ENCODE data around the gene TMEM82. TPM values are rescaled to one million over a fixed set of nuclear protein-coding genes. Genes with fewer than 3 reads are reported as not detected.

The TMEM82 gene
- total and polyA plus RNA-seq, 3 donors from 2014 or later, result not detected

DNA sequence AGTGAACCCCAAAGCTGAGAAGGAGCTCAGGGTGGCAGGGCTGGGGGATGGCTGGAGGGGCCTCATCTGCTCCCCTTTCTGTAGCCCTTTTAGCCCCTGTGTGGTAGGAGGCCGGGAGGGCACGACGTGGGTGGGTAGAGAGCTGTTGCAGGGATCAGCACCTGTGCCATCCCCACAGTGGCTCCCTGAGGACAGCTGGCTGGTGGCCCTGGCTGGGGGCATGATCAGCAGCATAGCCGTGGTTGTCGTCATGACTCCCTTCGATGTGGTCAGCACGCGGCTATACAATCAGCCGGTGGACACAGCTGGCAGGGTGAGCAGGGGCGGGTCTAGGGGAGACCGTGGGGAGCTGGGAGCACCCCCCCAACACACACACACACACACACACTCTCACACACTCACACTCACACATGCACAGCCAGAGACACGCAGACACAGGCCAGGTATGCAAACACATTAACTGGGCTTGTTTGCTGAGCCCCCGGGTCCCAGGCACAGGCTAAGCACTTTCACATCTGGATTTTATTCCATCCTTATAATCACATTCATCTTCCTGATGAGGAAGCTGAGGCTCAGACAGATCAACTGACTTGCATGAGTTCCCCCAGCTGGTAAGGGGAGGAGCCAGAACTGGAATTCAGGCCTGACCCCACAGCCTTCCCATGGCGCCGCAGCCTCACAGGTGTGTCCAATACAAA, 3.7 kb upstream of the TMEM82 start:
- intact Hi-C loops (cut with DNase I; ENCODE audit: low total_unique reads), result no loop called here
- Histone ChIP-seq H3K9me3 (no peaks in the 10 kb centered on the region), H3K4me3 (no peak overlapping the region), H3K27me3 (no peaks in the 10 kb centered on the region), H3K27ac (no peak overlapping the region), H3K36me3 (ENCODE audit: low read depth, missing control alignments) (no peaks in the 10 kb centered on the region), H3K4me1 (peaks cover 3% of the 10 kb centered on the region)
- WGBS, 2 donors, result 89 to 91% methylated on average over 3 to 15 of the region's 15 CpGs
- TF ChIP-seq POLR2A (IDR thresholded peaks at IDR 0.05), result no peak
- TF ChIP-seq, protein P1, sequence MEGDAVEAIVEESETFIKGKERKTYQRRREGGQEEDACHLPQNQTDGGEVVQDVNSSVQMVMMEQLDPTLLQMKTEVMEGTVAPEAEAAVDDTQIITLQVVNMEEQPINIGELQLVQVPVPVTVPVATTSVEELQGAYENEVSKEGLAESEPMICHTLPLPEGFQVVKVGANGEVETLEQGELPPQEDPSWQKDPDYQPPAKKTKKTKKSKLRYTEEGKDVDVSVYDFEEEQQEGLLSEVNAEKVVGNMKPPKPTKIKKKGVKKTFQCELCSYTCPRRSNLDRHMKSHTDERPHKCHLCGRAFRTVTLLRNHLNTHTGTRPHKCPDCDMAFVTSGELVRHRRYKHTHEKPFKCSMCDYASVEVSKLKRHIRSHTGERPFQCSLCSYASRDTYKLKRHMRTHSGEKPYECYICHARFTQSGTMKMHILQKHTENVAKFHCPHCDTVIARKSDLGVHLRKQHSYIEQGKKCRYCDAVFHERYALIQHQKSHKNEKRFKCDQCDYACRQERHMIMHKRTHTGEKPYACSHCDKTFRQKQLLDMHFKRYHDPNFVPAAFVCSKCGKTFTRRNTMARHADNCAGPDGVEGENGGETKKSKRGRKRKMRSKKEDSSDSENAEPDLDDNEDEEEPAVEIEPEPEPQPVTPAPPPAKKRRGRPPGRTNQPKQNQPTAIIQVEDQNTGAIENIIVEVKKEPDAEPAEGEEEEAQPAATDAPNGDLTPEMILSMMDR (IDR thresholded peaks at IDR 0.05), result no peak
- no peak for DNase-seq

DNA sequence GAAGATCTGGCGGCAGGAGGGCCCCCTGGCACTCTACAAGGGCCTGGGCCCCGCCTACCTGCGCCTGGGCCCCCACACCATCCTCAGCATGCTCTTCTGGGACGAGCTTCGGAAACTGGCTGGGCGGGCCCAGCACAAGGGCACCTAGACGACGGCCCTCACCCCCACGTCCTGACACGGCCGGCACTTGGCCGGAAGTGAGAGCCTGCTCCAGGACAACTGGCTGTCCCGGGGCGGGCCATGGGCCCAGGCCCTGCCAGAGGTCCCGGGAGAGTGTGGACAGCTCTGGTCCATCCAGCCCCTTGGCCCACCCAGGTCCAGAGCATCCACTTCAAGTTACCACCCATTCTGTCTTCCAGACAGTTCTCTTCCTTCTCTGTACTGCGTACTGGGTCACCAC, 3.0 kb upstream of the TMEM82 start:
- no peak overlapping the region for H3K4me3 ChIP-seq
- no peaks in the 10 kb centered on the region for H3K27me3 ChIP-seq
- H3K27ac ChIP-seq, result no peak overlapping the region
- intact Hi-C loops (cut with DNase I; ENCODE audit: low total_unique reads), result no loop called here
- H3K9me3 ChIP-seq, result no peaks in the 10 kb centered on the region
- WGBS, 2 donors, result 85 to 88% methylated on average over 10 to 16 of the region's 16 CpGs
- TF ChIP-seq POLR2A (IDR thresholded peaks at IDR 0.05), result no peak
- TF ChIP-seq, protein P1 (IDR thresholded peaks at IDR 0.05), result no peak
- peaks cover 3% of the 10 kb centered on the region for H3K4me1 ChIP-seq
- no peaks in the 10 kb centered on the region for H3K36me3 ChIP-seq (ENCODE audit: low read depth, missing control alignments)
- no peak for DNase-seq

DNA sequence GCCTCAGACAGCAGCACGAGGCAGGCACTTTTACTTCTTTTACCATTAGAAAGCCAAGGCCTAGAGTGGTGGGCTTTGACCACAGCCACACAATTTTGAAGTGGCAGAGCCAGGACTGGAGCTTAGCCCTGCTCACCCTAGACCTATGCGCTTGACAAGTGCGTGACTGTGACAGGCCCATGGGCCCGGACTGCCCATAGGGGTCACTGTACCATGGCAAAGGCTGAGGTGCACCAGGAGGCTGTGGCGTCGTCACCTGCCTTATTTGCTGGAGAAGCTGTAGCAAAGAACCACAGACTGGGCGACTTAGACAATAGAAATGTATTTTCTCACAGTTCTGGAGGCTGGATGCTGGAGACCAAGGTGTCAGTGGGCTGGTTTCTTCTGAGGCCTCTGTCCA, 2.6 kb upstream of the TMEM82 start:
- 85 to 91% methylated on average over 7 of the region's 7 CpGs for WGBS, 2 donors
- no peaks in the 10 kb centered on the region for H3K36me3 ChIP-seq (ENCODE audit: low read depth, missing control alignments)
- no peaks in the 10 kb centered on the region for H3K9me3 ChIP-seq
- DNase-seq, result no peak
- intact Hi-C loops (cut with DNase I; ENCODE audit: low total_unique reads), result no loop called here
- H3K27ac ChIP-seq, result no peak overlapping the region
- TF ChIP-seq, protein P1 (IDR thresholded peaks at IDR 0.05), result no peak
- TF ChIP-seq POLR2A (IDR thresholded peaks at IDR 0.05), result no peak
- no peaks in the 10 kb centered on the region for H3K27me3 ChIP-seq
- no peak overlapping the region for H3K4me3 ChIP-seq
- H3K4me1 ChIP-seq, result peaks cover 3% of the 10 kb centered on the region

DNA sequence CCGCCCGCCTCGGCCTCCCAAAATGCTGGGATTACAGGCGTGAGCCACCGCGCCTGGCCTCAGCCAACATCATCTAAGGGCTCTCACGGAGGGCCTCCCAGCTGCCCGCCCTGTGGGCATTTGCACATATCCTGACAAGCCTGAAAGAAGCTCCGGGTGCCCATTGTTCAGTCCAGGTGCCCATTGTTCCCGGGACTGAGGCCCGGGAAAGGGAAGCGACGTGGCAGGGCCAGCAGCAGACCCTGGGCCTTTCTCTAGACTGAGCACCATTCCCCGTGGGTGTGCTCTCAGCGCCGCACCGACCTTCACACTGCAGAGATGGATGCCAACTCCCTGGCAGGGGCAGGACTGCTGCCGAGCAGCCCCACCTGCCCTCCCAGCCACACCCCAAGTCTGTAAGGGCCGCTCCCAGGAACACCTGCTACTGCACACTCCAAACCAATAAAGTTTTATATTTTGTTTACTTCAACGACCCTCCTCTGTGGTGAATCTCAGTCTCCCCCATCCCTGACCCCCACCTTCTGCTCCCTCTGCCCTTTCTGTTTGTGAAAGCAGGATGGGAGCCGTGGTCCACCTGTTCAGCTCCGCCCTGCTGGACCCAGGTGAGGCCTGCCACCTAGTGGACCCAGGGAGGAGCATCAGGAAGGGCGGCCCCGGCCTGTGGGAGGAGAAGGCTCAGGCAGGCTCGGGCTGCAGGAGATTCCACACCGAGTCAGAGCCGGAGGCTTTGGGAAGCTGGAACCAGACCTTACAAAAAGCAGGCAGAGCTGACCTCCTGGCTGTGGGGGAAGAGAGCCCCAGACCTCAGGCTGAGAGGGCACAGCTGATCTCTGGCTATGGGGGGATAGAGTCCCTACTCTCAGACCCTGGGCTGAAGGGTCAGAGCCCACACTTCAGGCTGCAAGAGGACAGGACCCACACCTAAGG, 1.1 kb upstream of the TMEM82 start:
- peak; percentile 88 for DNase-seq
- no peak overlapping the region for H3K27ac ChIP-seq
- intact Hi-C loops (cut with DNase I; ENCODE audit: low total_unique reads), result no loop called here
- H3K4me1 ChIP-seq, result peaks cover 3% of the 10 kb centered on the region
- WGBS, 2 donors, result 64 to 76% methylated on average over 14 to 26 of the region's 27 CpGs
- H3K36me3 ChIP-seq (ENCODE audit: low read depth, missing control alignments), result no peaks in the 10 kb centered on the region
- no peak overlapping the region for H3K4me3 ChIP-seq
- TF ChIP-seq, protein P1 (IDR thresholded peaks at IDR 0.05), result peak; percentile 59 to 75 (median 72)
- TF ChIP-seq POLR2A (IDR thresholded peaks at IDR 0.05), result no peak
- H3K9me3 ChIP-seq, result no peaks in the 10 kb centered on the region
- no peaks in the 10 kb centered on the region for H3K27me3 ChIP-seq
